K562 (cell line): Measurements from ENCODE around the gene ARPP21. TPM values are rescaled to one million over a fixed set of nuclear protein-coding genes. Genes with fewer than 3 reads are reported as not detected.

Experiments
- CAMTA2 ChIP-seq: fragments of 250-450 bp; sonication (Bioruptor Pico); conservative IDR thresholded peaks from 2 replicates; pipeline ENCODE4 v1.5.1; 2022
- TFAP4 ChIP-seq: sonication (generic); formaldehyde crosslinking; IDR thresholded peaks from 2 replicates; pipeline ENCODE4 v1.8.0; 2022; ENCODE audit warnings: missing genetic modification reagents, mild to moderate bottlenecking, moderate library complexity, borderline replicate concordance
- ZNF354B ChIP-seq: fragments of 250-450 bp; sonication (Bioruptor Pico); IDR thresholded peaks from 2 replicates; pipeline ENCODE4 v1.4.0; 2020
- polyA plus RNA-seq, 8 experiments: library from polyadenylated mRNA; depleted of rRNA in 4 of 8; stranded (reverse) in 5 of 8; unstranded in 3 of 8; fragments of >200 nt; fragmentation: Nextera tagmentation in 2 of 8; fragmentation: Illumina TruSeq in 1 of 8; extraction: Ambion mirVana in 2 of 8; extraction: Trizol in 1 of 8; gene quantifications; 2 replicates each; pipeline versions ENCODE4 v1.2.1 to v1.2.3, GENCODE V29; 2011 to 2014; ENCODE audit warnings: inconsistent platforms in 1 of 8, missing spikeins in 1 of 8
- total RNA-seq, 7 experiments: library from RNA; depleted of rRNA in 6 of 7; stranded (reverse); fragments of >200 nt in 6 of 7; fragmentation: Illumina TruSeq in 2 of 7; extraction: Trizol in 2 of 7; gene quantifications; 2 replicates each; pipeline versions ENCODE4 v1.2.1 to v1.2.3, GENCODE V29; 2011 to 2021; ENCODE audit warnings: low replicate concordance in 1 of 7
- TF ChIP-seq, protein P1 (sequence below): fragments of 200-600 bp; sonication (generic); IDR thresholded peaks from one replicate; pipeline ENCODE4 v1.6.1; 2012; ENCODE audit warnings: mild to moderate bottlenecking, low read depth, low read length, inconsistent platforms

Gene ARPP21
- total and polyA plus RNA-seq, 9 of the 15 experiments (the other 6 are each of a cell fraction or from before 2014, with no cell fraction given) = not detected

GRCh38 chr3:35773417-35773816 is 134.1 kb downstream of the ARPP21 start (continued):
- TF ChIP-seq, protein P1, sequence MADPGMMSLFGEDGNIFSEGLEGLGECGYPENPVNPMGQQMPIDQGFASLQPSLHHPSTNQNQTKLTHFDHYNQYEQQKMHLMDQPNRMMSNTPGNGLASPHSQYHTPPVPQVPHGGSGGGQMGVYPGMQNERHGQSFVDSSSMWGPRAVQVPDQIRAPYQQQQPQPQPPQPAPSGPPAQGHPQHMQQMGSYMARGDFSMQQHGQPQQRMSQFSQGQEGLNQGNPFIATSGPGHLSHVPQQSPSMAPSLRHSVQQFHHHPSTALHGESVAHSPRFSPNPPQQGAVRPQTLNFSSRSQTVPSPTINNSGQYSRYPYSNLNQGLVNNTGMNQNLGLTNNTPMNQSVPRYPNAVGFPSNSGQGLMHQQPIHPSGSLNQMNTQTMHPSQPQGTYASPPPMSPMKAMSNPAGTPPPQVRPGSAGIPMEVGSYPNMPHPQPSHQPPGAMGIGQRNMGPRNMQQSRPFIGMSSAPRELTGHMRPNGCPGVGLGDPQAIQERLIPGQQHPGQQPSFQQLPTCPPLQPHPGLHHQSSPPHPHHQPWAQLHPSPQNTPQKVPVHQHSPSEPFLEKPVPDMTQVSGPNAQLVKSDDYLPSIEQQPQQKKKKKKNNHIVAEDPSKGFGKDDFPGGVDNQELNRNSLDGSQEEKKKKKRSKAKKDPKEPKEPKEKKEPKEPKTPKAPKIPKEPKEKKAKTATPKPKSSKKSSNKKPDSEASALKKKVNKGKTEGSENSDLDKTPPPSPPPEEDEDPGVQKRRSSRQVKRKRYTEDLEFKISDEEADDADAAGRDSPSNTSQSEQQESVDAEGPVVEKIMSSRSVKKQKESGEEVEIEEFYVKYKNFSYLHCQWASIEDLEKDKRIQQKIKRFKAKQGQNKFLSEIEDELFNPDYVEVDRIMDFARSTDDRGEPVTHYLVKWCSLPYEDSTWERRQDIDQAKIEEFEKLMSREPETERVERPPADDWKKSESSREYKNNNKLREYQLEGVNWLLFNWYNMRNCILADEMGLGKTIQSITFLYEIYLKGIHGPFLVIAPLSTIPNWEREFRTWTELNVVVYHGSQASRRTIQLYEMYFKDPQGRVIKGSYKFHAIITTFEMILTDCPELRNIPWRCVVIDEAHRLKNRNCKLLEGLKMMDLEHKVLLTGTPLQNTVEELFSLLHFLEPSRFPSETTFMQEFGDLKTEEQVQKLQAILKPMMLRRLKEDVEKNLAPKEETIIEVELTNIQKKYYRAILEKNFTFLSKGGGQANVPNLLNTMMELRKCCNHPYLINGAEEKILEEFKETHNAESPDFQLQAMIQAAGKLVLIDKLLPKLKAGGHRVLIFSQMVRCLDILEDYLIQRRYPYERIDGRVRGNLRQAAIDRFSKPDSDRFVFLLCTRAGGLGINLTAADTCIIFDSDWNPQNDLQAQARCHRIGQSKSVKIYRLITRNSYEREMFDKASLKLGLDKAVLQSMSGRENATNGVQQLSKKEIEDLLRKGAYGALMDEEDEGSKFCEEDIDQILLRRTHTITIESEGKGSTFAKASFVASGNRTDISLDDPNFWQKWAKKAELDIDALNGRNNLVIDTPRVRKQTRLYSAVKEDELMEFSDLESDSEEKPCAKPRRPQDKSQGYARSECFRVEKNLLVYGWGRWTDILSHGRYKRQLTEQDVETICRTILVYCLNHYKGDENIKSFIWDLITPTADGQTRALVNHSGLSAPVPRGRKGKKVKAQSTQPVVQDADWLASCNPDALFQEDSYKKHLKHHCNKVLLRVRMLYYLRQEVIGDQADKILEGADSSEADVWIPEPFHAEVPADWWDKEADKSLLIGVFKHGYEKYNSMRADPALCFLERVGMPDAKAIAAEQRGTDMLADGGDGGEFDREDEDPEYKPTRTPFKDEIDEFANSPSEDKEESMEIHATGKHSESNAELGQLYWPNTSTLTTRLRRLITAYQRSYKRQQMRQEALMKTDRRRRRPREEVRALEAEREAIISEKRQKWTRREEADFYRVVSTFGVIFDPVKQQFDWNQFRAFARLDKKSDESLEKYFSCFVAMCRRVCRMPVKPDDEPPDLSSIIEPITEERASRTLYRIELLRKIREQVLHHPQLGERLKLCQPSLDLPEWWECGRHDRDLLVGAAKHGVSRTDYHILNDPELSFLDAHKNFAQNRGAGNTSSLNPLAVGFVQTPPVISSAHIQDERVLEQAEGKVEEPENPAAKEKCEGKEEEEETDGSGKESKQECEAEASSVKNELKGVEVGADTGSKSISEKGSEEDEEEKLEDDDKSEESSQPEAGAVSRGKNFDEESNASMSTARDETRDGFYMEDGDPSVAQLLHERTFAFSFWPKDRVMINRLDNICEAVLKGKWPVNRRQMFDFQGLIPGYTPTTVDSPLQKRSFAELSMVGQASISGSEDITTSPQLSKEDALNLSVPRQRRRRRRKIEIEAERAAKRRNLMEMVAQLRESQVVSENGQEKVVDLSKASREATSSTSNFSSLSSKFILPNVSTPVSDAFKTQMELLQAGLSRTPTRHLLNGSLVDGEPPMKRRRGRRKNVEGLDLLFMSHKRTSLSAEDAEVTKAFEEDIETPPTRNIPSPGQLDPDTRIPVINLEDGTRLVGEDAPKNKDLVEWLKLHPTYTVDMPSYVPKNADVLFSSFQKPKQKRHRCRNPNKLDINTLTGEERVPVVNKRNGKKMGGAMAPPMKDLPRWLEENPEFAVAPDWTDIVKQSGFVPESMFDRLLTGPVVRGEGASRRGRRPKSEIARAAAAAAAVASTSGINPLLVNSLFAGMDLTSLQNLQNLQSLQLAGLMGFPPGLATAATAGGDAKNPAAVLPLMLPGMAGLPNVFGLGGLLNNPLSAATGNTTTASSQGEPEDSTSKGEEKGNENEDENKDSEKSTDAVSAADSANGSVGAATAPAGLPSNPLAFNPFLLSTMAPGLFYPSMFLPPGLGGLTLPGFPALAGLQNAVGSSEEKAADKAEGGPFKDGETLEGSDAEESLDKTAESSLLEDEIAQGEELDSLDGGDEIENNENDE = no peak
- TF ChIP-seq ZNF354B (CRISPR knock-in tag) = no peak
- TF ChIP-seq CAMTA2 (CRISPR knock-in tag) = no peak
- TF ChIP-seq TFAP4 (CRISPR knock-in tag) = no peak
